T-helper 9 cell (primary cell): ENCODE data around the gene DGUOK.
A peak's percentile ranks its signal among the peaks of the same experiment; 100 is the strongest.

Experiments used
- DNase-seq: peaks from one replicate; pipeline ENCODE4 v3.0.0-alpha.2; 2020

Gene DGUOK

DNA sequence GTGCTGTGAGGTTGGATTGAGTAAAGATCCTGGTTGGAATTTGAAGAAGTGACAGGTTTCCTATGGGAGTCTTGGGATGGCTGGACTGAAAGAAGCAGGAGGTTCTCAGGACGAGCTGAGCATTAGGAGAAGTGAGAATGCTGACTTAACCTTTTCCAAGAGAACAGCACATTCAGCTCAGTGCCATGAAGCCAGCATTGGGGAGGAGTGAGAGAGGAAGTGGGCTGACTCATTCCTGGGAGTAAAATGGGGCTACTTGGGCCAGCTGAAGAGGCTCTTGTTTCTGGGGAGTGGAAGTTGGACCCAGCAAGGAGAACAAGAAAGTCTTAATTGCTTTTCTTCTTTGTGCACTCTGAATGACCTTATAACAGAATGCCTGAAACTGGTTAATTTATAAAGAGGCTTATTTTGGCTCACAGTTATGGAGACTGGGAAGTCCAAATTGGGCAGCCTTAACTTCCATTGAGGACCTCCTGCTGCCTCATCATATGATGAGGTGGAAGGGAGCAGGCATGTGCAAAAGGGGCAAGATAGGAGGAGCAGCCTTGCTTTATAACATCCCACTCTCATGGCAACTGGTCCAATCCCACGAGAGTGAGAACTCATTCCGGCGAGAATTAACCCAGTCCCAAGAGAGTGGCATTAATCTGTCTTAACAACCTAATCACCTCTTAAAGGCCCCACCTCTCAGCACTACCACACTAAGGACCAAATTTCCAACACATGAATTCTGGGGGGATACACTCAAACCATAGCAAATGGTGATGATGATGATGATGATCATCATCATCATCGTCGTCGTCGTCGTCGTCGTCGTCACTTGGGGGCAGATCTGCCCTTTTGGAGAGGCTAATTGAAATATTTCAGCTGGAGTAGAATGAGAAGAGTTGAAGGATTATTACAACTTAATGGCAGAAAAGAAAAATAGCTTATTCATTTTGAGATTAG, 26.1 kb downstream of the DGUOK start:
- no peak for DNase-seq

DNA sequence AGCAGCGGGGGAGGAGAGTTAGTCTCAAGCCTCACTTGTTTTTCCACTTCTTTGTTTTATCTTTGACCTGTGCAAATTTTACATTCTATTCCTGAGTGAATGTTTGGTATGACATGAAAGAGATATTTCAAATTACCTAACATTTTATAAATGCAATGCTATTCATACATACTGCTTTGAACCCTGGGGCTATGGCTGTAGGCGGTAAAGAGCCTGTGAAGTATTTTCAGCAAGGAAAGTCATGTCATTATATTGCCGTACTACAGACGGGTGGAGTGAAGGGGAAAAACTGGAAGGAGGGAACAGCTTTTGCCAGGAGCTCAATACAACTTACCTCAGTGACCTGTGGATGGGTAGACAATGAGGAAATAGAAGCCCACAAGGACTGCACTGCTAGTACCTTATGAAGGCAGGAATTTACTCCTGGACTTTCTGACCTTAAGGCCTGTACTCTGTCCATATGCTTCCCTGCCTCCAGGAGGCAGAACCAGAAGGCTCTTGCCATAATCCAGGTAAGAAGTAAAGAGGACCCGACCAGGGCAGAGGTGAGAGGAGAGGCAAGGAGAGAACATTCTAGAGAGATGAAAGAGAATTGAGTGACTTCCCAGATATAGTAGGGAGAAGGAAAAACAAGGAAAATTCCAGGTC, 29.7 kb downstream of the DGUOK start:
- no peak for DNase-seq

DNA sequence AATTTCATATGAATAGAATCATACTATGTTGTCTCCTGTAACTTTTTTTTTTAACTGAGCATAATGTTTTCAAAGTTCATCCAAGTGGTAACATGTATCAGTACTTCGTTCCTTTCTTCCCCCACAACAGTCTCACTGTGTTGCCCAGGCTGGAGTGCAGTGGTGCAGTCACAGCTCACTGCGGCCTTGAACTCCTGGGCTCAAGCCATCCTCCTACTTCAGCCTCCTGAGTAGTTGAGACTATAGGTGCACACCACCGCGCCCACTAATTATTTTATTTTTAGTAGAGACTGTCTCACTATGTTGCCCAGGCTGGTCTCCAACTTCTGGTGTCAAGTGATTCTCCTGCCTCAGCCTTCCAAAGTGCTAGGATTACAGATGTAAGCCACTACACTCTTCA, 34.6 kb downstream of the DGUOK start:
- no peak for DNase-seq

DNA sequence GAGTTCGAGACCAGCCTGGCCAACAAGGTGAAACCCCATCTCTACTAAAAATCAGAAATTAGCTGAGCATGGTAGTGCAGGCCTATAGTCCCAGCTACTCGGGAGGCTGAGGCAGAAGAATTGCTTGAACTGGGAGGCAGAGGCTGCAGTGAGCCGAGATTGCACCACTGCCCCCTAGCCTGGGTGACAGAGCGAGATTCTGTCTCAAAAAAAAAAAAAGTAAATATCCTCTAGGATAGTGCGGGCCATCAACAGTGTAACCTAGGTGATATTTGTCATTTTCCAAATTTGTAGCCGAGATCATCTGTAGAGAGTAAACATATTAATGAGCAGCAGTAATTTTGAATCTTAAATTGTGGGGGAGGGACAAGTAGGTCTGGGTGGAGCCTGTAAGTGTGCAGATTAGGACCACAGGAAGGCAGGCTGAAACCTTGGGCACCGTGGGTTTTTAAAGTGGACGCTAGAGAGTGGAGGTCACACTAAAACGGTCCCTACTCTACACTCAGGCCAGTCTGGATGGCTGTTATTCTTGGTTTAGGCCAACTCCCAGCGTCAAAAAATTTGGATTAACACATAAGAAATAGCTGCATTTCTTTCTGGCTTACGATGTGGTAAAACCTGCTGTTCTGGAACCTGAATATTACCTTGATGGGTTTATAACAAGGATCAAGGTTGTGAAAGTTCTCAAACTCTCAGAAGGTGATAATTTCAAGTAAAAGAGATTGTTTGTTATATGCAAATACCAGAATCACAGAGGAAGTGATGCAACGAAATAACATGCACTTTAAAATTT, 35.3 kb downstream of the DGUOK start:
- no peak for DNase-seq

DNA sequence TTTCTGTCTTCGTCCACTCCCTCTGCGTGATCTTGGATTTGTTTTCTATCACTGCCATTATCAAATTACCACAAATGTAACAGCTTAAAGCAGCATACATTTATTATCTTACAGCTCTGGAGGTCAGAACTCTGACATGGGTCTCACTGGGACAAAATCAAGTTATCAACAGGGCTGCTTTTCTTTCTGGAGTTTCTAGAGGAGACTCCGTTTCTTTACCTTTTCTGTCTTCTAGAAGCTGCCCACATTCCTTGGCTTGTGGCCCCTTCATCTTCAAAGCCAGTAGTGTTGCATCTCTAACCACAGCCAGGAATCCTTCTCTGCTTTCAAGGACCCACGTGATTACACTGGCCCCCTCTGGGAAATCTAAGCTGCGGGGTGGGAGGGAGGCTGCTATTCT, 36.1 kb downstream of the DGUOK start:
- DNase-seq: no peak

DNA sequence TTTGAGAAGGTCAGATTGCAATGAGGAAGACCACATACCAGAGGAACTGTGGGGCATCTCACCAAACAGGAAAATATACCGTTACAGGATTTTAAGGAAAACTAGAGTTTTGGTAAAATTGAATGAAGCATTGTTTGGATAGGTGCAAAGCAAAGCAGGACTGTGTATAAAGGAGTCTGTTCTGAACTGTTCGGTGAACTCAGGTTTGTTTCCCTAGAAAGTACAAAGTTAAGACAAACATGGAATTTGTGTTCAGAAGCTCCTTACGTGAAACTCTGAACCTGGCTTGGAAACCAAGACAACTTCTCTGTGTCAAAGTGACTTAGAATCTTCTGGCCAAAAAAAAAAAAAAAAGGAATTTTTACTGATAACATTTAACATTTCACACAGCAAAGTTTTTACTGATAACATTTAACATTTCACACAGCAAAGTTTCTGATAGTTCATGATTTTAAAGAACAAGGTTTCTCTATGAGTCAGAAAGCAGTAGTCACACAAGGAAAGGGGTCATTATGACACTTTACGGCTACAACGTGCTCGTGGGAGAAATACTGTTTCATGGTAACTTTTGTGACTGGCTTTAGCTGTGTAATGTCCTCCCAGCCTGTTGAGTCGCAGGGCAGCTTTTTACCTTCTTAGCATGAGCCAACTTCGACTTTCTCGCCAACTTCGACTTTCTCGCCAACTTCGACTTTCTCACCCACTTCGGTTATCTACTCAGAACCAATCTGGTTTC, 36.9 kb downstream of the DGUOK start:
- no peak for DNase-seq

DNA sequence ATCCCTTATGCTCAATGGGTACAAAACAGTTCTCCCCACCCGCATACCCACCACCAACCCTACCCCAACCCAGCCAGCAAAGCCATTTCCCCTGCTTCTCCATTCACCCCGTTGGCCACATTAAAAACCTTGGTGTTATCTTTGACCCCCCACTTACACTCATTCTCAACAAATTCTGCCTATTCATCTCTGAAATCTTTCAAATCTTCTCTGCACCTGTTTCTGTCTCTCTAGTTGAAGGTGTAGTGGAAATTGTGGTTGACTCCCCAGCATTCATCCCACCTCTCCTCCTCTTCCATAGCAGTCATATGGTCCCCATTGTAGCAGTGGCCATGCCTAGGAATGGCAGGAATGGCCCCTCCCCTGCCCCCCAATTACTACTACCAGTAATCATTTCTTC, 37.5 kb downstream of the DGUOK start:
- DNase-seq: no peak

DNA sequence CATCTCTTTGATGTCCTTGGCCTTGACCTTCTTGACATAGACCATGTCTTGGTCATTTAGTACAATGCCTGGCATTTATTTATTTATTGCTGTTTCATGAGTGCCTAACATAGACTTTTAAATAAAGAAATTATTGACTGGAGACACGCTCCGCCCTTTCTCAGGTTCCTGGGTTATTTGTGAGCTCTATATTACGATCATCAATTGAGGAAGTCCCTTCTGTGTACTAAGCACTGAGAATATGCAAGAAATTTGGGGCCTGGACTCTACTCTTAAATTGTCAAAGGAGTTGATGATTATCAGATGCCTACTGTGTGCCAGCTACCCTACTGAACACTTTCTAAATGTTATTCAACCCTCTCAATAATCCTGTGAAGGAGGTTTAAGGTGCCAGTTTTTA, 38.4 kb downstream of the DGUOK start:
- DNase-seq: no peak

DNA sequence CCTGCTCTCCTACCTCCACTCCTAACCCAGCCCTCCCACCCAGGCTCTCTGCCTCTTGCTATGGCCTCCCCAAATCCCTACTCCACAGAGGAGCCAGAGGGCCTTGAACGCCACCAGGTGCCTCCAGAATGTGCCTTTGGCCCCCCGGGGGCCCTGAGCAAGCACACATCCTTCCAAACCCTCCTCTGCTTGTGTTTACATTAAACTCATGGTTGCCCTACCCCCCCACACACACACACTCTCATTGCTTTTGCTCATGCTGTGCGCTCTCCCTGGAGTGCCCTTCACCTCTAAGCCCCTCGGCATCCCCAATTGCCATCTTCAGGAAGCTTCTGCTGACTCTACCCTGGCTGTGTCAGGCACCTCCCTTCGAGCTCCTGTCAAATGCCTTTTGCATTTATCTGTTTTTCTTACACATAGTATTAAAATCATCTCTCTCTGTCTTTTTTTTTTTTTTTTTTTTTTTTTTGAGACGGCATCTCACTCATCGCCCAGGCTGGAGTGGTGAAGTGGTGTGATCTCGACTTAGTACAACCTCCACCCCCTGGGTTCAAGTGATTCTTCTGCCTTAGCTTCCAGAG, 41.8 kb downstream of the DGUOK start:
- DNase-seq: no peak

DNA sequence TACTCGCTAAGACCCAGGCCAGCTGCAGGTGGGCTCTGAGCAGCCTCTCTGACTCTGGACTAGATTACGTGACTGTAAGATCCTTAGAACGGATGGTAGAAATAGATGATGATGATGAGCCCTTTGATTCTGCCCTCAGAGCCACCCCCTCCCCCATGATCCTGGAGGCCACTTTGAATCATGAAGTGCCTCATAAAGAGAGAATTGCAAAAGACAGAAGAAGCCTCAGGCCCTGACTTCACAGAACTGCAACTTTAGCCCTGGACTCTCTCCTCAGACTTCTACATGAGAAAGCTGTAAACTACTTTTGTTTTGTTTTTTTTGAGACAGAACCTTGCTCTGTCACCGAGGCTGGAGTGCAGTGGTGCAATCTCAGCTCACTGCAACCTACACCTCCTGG, 42.7 kb downstream of the DGUOK start:
- DNase-seq: no peak

DNA sequence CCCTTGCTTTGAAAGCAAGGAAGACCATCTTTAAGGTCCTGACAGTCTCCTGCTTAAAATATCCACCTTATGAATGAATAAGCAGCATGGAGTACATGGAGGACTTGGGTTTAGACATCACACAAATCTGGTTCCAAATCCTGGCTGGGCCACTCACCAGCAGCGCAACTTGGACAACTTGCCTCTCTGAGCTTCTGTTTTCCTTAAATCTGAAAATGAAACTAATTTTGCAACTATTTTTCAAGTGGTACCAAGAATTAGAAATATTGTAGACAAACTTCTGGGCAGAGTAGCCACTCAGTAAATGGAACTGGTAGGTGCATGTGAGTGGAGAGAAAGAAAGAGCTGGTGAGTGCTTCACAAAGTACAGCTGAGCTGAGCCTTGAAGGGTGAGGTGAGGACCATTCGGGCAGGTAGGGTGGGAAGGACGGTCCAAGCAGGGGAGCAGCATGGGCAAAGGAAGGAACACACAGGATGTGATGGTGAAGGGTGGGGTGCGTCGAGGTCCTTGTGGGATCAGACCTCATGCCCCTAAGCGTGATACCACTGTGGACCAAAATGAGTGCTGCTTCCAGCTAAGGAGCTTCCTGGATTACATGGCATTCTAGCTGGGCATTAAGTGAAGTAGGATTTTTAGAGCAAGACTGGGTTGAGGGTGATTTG, 43.6 kb downstream of the DGUOK start:
- no peak for DNase-seq

DNA sequence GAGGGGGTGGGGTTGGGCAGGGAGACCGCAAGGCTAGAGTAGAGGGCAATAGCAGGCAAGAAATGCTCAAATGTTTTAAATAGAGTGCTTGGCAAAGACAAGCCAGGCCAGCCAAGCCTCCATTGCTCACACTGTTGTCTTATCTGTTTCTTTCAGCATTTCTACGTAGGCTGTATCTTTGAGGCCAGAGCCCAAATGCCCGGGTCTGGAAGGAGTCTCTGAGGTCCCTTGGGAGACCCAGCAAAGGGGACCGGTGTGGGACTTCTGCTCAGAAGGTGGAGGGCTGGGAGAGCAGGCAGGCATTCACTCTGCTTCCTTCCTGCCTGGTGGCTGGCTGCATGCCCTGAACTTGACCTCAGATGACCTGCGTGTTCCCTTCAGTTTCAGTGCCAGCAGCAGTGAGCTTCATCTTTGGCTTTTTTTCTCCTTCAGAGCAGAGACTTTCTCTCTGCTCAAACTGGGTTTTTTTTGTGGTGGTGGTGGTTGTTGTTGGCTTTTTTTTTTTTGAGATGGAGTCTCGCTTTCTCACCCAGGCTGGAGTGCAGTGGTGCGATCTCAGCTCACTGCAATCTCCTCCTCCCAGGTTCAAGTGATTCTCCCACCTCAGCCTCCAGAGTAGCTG, 44.3 kb downstream of the DGUOK start:
- peak; percentile 32 for DNase-seq

DNA sequence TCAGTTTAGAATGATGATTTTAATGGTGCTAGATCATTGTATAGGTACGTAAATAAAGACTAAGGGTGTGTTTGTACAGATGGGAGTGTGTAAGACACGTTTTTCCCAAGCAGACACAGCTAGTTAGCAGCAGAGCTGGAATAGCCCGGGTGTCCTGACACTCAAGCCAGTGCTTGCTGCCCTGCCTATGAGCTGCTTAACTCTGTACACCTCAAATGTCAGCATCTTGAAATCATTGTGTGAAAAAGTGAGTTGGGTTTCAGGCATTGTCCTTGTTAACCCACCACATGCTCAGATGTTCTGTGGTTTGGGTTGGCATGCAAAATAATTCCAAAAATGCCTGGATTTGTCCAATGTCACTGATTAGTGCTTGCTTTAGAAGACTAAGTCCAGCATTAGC, 45.0 kb downstream of the DGUOK start:
- no peak for DNase-seq

DNA sequence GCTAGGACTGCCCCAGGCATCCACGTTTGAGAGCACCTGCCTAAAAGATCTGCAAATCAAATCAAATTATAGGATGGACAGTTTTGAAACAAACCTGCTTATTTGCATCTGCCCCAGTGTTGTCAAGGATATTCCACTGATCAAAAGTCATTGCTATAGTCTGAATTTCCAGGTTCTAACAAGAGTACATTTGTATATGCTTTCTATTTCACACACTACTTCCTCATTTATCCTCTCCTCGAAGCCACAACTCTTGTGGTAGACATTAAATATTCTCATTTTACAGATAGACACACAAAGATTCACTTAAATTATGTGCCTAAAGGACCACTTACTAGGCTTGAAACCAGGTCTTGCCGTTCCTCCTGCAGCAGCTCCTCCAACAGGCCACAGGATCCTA, 46.2 kb downstream of the DGUOK start:
- no peak for DNase-seq

DNA sequence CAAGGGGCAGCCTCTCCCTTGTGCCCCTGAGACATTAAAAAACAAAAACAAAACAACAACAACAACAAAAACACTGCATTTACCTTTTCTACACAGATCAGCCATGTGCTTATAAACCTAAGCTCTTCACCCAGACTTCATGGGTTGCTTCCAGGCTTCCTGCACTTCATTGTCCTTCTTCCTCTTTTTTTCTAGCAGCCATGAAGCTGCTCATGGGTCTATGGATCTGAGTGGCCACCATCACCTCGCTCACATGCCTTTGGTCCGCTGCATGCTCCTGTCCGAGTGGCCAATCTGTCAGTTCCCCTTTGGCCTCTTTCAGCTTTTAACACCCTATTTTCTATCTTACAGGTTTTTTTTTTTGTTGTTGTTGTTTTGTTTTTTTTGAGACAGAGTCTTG, 49.1 kb downstream of the DGUOK start:
- no peak for DNase-seq

DNA sequence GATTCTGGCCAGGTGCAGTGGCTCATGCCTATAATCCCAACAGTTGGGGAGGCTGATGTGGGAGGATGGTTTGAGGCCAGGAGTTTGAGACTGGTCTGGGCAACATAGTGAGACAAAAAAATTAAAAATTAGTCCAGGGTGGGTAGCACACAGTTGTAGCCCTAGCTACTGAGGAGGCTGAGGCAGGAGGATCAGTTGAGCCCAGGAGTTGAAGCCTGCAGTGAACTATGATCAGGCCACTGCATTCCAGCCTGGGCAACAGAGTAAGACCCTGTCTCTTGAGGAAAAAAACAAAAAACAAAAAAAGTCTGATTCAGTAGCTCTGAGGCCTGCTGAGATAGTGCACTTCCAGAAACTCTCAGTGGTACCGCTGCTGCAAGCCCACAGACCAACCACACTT, 50.1 kb downstream of the DGUOK start:
- no peak for DNase-seq

DNA sequence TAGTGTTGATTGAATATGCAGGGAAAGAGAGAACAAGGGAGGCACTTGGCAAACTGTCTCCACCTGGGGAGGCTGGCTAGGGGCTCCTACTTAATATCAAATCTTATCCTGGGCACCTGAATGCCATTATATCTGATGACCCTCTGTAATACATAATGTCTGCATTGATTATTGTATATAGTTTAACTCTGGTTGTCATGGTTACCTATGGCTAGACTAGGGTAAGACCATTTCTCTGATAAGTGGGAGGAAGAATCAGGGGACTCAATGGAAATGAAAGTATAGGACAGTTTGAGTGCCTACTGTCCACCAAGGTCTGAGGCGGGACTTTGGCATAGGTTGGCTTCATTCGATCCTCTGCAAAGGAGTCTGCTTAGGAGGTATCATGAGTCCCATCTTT, 50.8 kb downstream of the DGUOK start:
- DNase-seq: no peak

DNA sequence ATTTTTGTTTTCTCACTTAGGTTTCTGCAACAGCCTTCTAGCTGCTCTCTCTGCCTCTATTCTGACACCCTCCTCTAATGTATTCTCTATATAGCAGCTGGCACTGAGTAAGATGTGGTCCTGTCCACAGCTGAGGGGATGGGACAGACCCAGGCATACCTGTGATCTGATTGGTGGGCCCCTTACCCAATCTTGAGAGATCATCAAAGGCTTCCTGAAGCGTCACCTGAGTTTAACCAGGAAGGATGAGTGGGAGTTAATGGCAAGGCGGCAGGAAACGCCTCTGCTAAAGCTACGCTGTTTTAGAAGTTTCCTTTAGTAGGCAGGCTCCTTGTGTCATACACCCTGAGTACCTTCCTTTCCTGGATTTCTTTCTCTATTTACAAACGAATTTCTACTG, 52.3 kb downstream of the DGUOK start:
- peak; percentile 45 for DNase-seq

DNA sequence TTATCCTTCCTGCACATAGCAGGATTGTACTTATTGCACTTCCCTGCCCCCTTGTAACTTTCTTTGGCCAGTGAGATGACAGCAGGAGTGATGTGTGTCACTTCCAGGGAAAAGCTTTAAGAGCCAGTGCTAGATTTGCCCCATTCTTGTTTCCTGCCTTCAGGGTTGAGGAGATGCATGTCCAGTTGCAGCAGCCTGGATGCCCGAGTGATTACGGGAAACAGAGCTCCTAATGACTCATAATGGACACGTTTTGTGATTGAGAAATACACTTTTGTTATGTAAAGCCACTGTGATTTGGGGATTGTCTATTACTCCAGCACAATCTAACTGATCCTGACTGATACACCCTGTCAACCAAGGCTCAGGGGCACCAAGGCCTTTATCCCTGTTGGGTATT, 53.0 kb downstream of the DGUOK start:
- no peak for DNase-seq

DNA sequence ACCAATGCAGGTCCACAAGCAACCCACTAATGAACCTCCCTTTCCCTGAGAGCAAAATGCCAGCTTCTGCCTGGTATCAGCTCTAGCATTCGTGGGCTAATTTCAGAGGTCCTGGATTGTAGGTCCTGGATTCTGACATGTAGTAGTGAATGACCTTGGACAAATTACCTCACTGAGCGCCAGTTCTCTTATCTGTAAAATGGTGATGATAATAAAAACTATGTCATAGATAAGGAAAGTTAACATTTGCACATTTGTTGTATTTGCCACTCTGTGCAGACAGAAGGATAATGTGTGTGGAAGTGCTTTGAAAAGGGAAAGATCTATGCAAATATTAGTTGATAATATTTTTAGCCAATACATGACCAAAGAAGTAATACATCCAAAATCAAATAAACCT, 53.9 kb downstream of the DGUOK start:
- DNase-seq: no peak
